DMS 273 treated with DMSO at 0.1 percent for 48 hours (cell line): Measurements from ENCODE around the gene COPS8.

ENCODE experiments used
- DNase-seq: peaks from one replicate; lab custom pipeline; 2025; lab: John Stamatoyannopoulos, UW

Gene COPS8

GRCh38 chr2:237064203-237065070 lies 21.3 kb upstream of the COPS8 start:
- DNase-seq, result no peak

- no peak for DNase-seq
Measured at GRCh38 chr2:237065071-237065377, 20.7 kb upstream of the COPS8 start.

GRCh38 chr2:237066396-237066795 lies 19.3 kb upstream of the COPS8 start:
- no peak for DNase-seq

- DNase-seq, result no peak
Measured at GRCh38 chr2:237068005-237068576, 17.6 kb upstream of the COPS8 start.

- no peak for DNase-seq
Measured at GRCh38 chr2:237072067-237072931, 13.4 kb upstream of the COPS8 start.

- no peak for DNase-seq
Measured at GRCh38 chr2:237073552-237073951, 12.1 kb upstream of the COPS8 start.

GRCh38 chr2:237074211-237074993 lies 11.3 kb upstream of the COPS8 start:
- DNase-seq, result no peak

- DNase-seq, result no peak
Measured at GRCh38 chr2:237075749-237076599, 9.7 kb upstream of the COPS8 start.

GRCh38 chr2:237081596-237081995 lies 4.1 kb upstream of the COPS8 start:
- DNase-seq, result no peak

- no peak for DNase-seq
Measured at GRCh38 chr2:237083026-237083425, 2.7 kb upstream of the COPS8 start.

GRCh38 chr2:237084444-237084843 lies 1.2 kb upstream of the COPS8 start:
- no peak for DNase-seq

- DNase-seq, result no peak
Measured at GRCh38 chr2:237090906-237091305, 5.2 kb downstream of the COPS8 start.

GRCh38 chr2:237091779-237092436 lies 6.2 kb downstream of the COPS8 start:
- no peak for DNase-seq

- no peak for DNase-seq
Measured at GRCh38 chr2:237092506-237092905, 6.8 kb downstream of the COPS8 start.

- DNase-seq, result no peak
Measured at GRCh38 chr2:237092920-237093781, 7.5 kb downstream of the COPS8 start.

GRCh38 chr2:237096201-237096600 lies 10.5 kb downstream of the COPS8 start:
- no peak for DNase-seq

- DNase-seq, result no peak
Measured at GRCh38 chr2:237096911-237097310, 11.2 kb downstream of the COPS8 start.

GRCh38 chr2:237097326-237097910 lies 11.7 kb downstream of the COPS8 start:
- DNase-seq, result no peak
